GM21528 (cell line): ENCODE results near the gene OVOL1.
"Not testable (repeated sequence)": the region's sequence is repeated elsewhere in the genome, so short reads cannot be mapped to it uniquely, and the experiment has no call there.

ENCODE experiments used
- ATAC-seq: cut with Tn5 transposase; IDR thresholded peaks from one replicate; pipeline ENCODE4 v1.9.1; 2021; ENCODE audit warnings: mild to moderate bottlenecking, moderate library complexity; ENCODE audit not compliant: unreplicated experiment, low FRiP score

OVOL1 gene

DNA sequence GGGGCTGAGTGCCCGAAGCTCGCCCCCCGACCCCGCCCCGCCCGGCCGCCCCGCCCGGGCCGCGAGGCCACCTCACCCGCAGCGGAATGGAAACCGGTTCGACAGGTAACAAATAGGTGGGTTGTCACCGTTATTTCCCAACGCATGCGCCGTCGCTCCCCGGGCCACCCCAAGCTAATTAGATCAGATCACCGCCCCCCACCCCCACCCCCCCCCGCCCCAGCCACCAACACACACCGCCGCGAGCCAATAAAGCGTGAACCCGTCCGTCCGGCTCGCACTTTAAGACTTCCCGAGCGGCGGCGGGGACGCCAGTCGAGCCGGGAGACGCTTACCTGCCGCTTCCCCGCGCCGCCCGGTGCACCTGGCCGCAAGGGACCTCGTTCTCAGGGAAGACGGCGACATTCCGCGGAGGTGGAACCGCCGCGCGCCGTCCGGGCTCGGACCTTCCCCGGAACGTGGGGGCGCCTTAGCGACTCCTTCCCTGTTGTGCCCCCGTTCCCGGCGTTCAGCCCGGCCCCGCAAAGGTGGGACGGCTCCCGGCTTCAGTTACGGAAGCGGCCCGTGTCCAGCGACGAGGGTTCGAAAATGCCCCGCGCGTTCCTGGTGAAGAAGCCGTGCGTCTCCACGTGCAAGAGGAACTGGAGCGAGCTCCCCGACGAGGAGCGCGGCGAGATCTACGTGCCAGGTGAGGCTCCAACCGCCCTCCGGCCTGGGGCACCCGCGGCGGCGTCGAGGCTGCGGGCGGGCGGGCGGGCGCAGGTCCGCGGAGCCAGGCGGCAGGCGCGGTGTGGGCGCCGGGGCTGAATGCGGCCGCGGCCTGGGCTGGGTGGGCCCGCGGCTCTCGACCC, at the start of gene OVOL1:
TSS of gene OVOL1 (plus strand) at position 278 of the 851 bp plus-strand sequence. CDS start at position 589, 311 bp downstream.
- ATAC-seq: no peak

DNA sequence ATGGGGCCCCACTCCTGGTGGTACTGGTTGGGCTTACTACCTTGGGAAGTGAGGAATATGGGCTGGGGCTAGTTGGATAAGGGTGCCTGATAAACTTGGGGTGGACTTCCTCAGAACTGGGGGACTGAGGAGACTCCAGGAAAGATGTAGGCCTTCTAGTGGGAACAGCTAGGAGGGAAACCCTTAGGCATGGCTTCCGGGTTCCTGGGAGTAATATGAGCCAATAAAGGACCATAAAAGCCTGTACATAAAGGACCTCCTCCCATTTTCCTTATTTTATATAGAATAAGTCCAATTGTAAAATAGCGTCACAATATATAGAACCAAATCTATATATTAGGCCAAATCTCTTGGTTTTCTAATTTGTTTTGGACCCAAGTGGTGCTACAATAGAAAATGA, 47.8 kb upstream of the OVOL1 start:
- no peak for ATAC-seq

DNA sequence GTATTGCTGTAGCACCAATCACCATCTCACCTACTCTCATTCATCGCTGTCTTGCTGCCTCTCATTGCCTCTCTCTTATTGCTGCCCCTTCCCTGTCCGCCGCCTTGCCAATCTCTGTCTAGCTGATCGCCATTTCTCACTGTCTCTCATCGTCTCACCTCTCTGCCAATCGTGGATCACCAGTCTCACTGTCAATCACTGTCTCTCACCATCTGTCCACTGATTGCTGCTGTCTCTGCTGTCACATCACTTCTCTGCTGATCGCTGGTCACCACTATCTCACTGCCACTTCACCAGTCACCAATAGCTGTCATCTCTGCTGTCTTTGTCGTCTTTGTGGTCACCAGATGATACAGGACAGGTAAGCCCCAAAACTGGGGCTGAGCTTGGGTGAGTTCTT, 45.7 kb upstream of the OVOL1 start:
- ATAC-seq: no peak

DNA sequence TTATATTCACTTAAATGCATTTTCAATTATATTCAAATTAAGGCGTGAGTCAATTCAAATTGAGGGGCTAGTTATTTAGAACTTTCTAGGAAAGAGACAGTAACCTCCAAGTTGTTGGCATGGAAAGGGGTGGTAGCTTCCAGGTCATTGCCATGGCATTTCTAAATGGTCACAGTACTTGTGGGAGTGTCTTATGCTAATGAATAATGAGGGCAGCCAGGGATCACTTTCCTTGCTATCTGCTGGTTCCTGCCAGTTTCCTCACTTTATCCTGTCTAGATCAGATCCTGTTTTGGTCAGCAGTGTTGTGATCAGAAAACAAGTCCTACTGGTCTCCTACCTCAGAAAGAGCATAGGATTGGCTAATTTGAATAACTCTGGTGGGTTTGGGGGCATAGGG, 44.5 kb upstream of the OVOL1 start:
- ATAC-seq: no peak

- ATAC-seq: no peak
These were observed 43.2 kb upstream of the OVOL1 start for GRCh38 chr11:65743681-65744025.

DNA sequence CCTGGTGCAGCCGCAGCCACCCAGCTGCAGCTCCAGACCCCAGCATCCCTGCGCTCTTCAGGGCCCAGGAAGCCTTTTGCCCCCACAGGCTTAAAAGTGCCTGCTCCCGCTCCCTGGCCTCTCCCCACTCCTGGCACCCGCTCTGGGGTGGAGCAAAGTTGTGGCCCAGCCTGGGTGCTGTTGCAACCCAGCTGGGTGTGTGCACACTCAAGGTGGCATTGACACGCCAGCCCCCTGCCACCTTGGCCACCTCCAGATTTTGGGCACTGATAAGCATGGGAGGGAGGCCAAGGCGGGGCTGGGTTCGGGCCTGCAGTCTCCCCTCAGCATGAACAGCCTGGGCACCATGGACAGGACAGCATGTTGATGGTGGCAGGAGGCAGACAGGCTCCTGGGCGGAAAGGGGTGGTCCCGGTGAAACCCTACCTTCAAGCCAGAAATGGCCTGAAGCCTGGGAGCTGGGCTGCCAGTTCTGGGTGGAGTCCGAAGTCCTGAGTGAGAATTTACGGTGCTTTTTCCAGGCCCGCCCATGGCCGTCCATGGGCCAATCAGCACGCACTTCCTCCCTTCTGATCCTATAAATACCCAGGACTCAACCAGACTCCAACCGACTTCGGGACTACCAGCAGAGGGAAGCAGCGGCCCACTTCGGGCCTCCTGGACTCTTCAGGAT, 42.7 kb upstream of the OVOL1 start:
- ATAC-seq: no peak

- no peak for ATAC-seq
These were observed 42.2 kb upstream of the OVOL1 start for GRCh38 chr11:65744699-65745042.

DNA sequence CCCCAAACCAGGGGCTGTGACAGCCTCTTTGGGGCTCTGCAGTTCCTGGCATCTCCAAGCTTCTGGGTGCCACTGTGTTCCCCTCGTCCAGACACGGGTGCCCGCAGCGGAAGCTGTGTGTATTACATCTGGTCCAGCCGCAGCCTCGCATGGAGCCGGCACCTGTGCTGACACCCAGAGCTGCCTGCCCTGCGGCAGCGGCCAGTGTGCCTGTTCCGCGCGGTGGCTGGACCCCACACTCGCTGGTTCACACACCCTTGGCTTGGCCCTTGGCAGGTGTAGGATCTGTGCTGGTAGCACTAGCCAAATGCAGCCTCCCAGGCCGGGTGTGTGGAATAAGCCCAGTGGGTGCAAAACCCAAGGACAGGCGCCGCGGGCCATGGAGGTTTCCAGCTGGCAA, 41.8 kb upstream of the OVOL1 start:
- no peak for ATAC-seq

- ATAC-seq: not testable (repeated sequence)
These were observed 24.7 kb upstream of the OVOL1 start for GRCh38 chr11:65762169-65762568.

- ATAC-seq: not testable (repeated sequence)
These were observed 24.0 kb upstream of the OVOL1 start for GRCh38 chr11:65762816-65763215.

GRCh38 chr11:65764434-65764833, 22.4 kb upstream of the OVOL1 start:
- no peak for ATAC-seq

DNA sequence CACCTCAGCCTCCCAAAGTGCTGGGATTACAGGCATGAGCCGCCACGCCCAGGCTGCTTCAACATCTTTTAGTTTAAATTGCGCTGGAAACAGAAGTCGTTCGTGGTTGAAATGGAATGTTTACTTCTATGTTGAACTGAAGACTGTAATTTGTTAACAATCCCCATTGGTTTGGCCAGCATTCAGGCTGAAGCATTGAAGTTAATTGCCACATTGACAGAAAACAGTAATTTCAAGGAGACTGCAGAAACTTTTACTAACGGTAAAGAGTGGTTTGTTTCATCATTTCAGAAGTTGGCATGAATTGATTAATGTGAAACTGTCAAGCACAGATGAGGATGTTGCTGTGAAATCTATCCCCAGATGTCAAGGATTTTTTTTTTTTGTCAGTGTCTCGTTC, 20.3 kb upstream of the OVOL1 start:
- no peak for ATAC-seq

DNA sequence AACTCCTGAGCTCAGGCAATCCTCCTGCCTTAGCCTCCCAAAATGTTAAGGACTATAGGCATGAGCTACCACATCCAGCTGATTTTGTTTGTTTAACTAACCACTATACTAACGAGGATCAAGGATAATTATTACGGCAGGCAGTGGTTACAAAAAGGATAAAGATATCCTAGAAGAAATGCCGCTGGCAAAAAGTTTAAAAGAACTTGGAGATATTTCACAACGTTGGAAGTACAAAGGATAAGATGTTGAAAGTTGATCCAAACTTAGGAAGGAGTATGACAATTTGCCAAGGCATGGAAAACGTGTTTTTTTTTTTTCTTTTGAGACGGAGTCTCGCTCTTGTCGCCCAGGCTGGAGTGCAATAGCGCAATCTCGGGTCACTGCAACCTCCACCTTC, 19.5 kb upstream of the OVOL1 start:
- ATAC-seq: no peak

GRCh38 chr11:65767806-65768205, 19.1 kb upstream of the OVOL1 start:
- not testable (repeated sequence) for ATAC-seq

- ATAC-seq: no peak
These were observed 15.8 kb upstream of the OVOL1 start for GRCh38 chr11:65770951-65771567.

DNA sequence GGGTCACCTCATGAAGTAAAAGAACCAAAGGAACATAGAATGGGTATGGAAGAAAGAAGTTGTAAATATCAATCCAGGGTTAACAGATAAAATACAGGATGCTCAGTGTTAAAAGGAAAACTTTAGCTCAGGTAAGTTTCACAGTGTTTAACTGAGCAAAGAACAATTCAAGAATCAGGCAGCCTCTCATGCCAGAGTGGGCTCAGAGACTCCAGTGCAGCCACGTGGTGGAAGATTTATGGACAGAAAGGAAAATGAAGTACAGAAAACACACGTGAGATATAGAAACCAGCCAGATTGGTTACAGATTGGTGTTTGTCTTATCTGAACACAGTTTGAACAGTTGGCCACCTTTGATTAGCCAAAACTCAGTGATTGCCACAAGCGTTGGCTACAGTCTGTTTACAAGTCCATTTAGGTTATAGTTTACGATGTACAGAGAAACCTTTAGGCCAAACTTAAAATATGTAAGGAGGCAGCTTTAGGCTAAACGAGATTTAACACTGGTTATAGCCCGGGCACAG, 15.2 kb upstream of the OVOL1 start:
- no peak for ATAC-seq

- no peak for ATAC-seq
These were observed 13.0 kb upstream of the OVOL1 start for GRCh38 chr11:65773784-65774411.

DNA sequence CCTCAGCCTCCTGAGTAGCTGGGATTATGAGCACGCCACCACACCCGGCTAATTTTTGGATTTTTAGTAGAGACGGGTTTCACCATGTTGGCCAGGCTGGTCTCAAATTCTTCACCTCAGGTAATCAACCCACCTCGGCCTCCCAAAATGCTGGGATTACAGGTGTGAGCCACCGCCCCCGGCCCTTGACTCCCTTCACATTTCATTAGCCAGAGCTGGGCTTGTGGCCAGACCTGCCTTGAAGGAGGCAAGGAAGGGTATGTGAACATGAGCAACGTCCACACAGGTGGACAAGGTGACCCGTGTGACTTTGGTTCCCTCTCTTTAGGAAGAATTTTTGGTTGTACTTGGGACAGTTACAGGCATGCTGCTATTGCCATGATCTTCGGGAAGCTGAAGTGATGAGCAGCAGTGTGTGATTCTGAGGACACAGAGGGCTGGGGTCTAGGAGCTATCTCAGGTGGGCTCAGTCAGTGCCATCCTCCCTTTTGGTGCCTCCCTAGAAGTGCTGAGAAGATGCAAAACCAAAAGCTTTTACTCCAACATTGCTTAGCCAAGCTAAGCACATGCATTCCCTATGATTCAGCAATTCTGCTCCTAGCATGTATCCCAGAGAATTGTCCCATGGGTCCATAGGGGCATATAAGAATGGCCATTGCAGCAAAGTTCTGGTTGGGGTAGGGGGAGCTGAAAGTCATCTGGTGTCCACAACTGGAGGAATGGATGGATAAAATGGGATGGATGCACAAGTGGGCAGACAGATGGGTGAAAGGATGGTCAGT, 12.1 kb upstream of the OVOL1 start:
- no peak for ATAC-seq

DNA sequence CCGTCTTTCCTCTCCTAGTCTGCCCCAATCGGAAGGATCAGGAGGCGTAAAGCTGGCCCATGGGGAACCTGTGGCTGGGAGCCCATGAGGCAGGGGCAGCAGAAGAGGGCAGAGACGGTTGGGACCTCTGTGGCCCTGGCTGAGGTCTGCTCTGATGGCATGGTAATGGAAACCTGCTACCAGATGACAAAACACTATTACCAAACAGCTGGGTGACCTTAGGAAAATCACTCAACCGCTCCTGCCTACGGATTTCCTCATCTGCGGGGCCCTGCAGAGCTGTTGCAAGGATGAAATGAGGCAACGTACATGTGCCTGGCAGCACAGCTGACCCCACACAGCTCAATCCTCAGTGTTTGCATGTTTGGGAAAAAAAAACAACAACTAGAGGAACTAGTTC, 10.7 kb upstream of the OVOL1 start:
- no peak for ATAC-seq

GRCh38 chr11:65776710-65777141, 10.1 kb upstream of the OVOL1 start:
- no peak for ATAC-seq
